Astrocyte (in vitro differentiated cells and primary cell): ENCODE results near the gene PRKG2. TPM values are rescaled to one million over a fixed set of nuclear protein-coding genes. Genes with fewer than 3 reads are reported as not detected.

ENCODE experiments used
- DNase-seq: peaks from one replicate; pipeline ENCODE4 v3.0.0-alpha.2; 2010; ENCODE audit warnings: low read depth
- FAIRE-seq: peaks from 2 replicates; lab custom pipeline; 2011; peaks lifted over from hg19 to GRCh38; lab: Jason Lieb, UNC
- H2AFZ ChIP-seq: 2 replicates; pipeline ENCODE4 v1.6.0; 2012; ENCODE audit warnings: low read depth, low read length, inconsistent platforms
- H3K27ac ChIP-seq: 2 replicates; pipeline ENCODE4 v1.5.1; 2011; ENCODE audit warnings: low read depth, low read length, inconsistent platforms
- H3K27me3 ChIP-seq: 2 replicates; pipeline ENCODE4 v1.6.0; 2011; ENCODE audit warnings: low read length, inconsistent platforms; ENCODE audit not compliant: insufficient read depth
- H3K36me3 ChIP-seq: 2 replicates; pipeline ENCODE4 v1.5.1; 2011; ENCODE audit warnings: low read length, inconsistent platforms; ENCODE audit not compliant: insufficient read depth
- H3K4me1 ChIP-seq: 2 replicates; pipeline ENCODE4 v1.5.1; 2011; ENCODE audit warnings: low read length, inconsistent platforms; ENCODE audit not compliant: insufficient read depth
- H3K4me2 ChIP-seq: 2 replicates; pipeline ENCODE4 v1.6.0; 2012; ENCODE audit warnings: low read length, inconsistent platforms
- H3K4me3 ChIP-seq: 2 replicates; pipeline ENCODE4 v1.5.1; 2011; ENCODE audit warnings: low read depth, mild to moderate bottlenecking, low read length, inconsistent platforms; ENCODE audit not compliant: insufficient read depth
- H3K79me2 ChIP-seq: 2 replicates; pipeline ENCODE4 v1.6.0; 2012; ENCODE audit warnings: mild to moderate bottlenecking, low read length, inconsistent platforms; ENCODE audit not compliant: insufficient read depth
- H3K9ac ChIP-seq: 2 replicates; pipeline ENCODE4 v1.6.0; 2012; ENCODE audit warnings: mild to moderate bottlenecking, low read length, inconsistent platforms
- H3K9me3 ChIP-seq: 2 replicates; pipeline ENCODE4 v1.5.1; 2012; ENCODE audit warnings: low read depth, mild to moderate bottlenecking, low read length, inconsistent platforms; ENCODE audit not compliant: insufficient read depth
- H4K20me1 ChIP-seq: 2 replicates; pipeline ENCODE4 v1.6.0; 2012; ENCODE audit warnings: low read length, inconsistent platforms; ENCODE audit not compliant: insufficient read depth
- H3K27ac Mint-ChIP-seq: one replicate; pipeline ENCODE4 v1.8.0; 2021; ENCODE audit warnings: mild to moderate bottlenecking, mixed read lengths; ENCODE audit not compliant: unreplicated experiment
- H3K27me3 Mint-ChIP-seq: one replicate; pipeline ENCODE4 v1.8.0; 2021; ENCODE audit warnings: low read depth, mixed read lengths; ENCODE audit not compliant: unreplicated experiment
- H3K36me3 Mint-ChIP-seq: one replicate; pipeline ENCODE4 v1.8.0; 2021; ENCODE audit warnings: low read depth, mixed read lengths; ENCODE audit not compliant: unreplicated experiment
- H3K4me1 Mint-ChIP-seq: one replicate; pipeline ENCODE4 v1.8.0; 2021; ENCODE audit warnings: low read depth, mixed read lengths; ENCODE audit not compliant: unreplicated experiment
- H3K4me3 Mint-ChIP-seq: one replicate; pipeline ENCODE4 v1.8.0; 2021; ENCODE audit warnings: mild to moderate bottlenecking, moderate library complexity, mixed read lengths; ENCODE audit not compliant: unreplicated experiment
- H3K9me3 Mint-ChIP-seq: one replicate; pipeline ENCODE4 v1.8.0; 2021; ENCODE audit warnings: mild to moderate bottlenecking, mixed read lengths; ENCODE audit not compliant: unreplicated experiment
- EZH2 ChIP-seq: IDR thresholded peaks from 2 replicates; pipeline ENCODE4 v1.6.1; 2012; ENCODE audit warnings: mild to moderate bottlenecking, low read length, inconsistent platforms; ENCODE audit not compliant: insufficient read depth
- total RNA-seq: library from RNA; stranded (reverse); gene quantifications from 2 replicates; pipeline ENCODE4 v1.2.1, GENCODE V29; 2021
- TF ChIP-seq, protein P1 (sequence below): IDR thresholded peaks from 2 replicates; pipeline ENCODE4 v1.5.1; 2011; ENCODE audit warnings: low read depth, mild to moderate bottlenecking, inconsistent platforms, low read length, moderate library complexity; ENCODE audit not compliant: insufficient read depth

Gene PRKG2
- total RNA-seq, 1 donor from 2014 or later = 0.23 TPM

- H3K4me1 ChIP-seq = no peaks in the 10 kb centered on the region
- H4K20me1 ChIP-seq = no peaks in the 10 kb centered on the region
- H3K79me2 ChIP-seq = no peaks in the 10 kb centered on the region
- no peak overlapping the region for H3K4me3 ChIP-seq
- no peaks in the 10 kb centered on the region for H3K36me3 ChIP-seq
- TF ChIP-seq EZH2 = no peak
- TF ChIP-seq, protein P1, sequence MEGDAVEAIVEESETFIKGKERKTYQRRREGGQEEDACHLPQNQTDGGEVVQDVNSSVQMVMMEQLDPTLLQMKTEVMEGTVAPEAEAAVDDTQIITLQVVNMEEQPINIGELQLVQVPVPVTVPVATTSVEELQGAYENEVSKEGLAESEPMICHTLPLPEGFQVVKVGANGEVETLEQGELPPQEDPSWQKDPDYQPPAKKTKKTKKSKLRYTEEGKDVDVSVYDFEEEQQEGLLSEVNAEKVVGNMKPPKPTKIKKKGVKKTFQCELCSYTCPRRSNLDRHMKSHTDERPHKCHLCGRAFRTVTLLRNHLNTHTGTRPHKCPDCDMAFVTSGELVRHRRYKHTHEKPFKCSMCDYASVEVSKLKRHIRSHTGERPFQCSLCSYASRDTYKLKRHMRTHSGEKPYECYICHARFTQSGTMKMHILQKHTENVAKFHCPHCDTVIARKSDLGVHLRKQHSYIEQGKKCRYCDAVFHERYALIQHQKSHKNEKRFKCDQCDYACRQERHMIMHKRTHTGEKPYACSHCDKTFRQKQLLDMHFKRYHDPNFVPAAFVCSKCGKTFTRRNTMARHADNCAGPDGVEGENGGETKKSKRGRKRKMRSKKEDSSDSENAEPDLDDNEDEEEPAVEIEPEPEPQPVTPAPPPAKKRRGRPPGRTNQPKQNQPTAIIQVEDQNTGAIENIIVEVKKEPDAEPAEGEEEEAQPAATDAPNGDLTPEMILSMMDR = no peak
- no peaks in the 10 kb centered on the region for H3K27me3 ChIP-seq
- H3K27me3 Mint-ChIP-seq = no peaks in the 10 kb centered on the region
- H3K9me3 Mint-ChIP-seq = no peaks in the 10 kb centered on the region
- no peak overlapping the region for H3K27ac Mint-ChIP-seq
- no peak overlapping the region for H3K27ac ChIP-seq
- no peaks in the 10 kb centered on the region for H3K9me3 ChIP-seq
- no peak overlapping the region for H3K9ac ChIP-seq
- H3K4me3 Mint-ChIP-seq = no peak overlapping the region
- FAIRE-seq (no peak), DNase-seq (no peak)
- no peak overlapping the region for H2AFZ ChIP-seq
- no peak overlapping the region for H3K4me2 ChIP-seq
- no peaks in the 10 kb centered on the region for H3K4me1 Mint-ChIP-seq
- no peaks in the 10 kb centered on the region for H3K36me3 Mint-ChIP-seq
Measured at GRCh38 chr4:81058621-81059020, 156.4 kb downstream of the PRKG2 start.

DNA sequence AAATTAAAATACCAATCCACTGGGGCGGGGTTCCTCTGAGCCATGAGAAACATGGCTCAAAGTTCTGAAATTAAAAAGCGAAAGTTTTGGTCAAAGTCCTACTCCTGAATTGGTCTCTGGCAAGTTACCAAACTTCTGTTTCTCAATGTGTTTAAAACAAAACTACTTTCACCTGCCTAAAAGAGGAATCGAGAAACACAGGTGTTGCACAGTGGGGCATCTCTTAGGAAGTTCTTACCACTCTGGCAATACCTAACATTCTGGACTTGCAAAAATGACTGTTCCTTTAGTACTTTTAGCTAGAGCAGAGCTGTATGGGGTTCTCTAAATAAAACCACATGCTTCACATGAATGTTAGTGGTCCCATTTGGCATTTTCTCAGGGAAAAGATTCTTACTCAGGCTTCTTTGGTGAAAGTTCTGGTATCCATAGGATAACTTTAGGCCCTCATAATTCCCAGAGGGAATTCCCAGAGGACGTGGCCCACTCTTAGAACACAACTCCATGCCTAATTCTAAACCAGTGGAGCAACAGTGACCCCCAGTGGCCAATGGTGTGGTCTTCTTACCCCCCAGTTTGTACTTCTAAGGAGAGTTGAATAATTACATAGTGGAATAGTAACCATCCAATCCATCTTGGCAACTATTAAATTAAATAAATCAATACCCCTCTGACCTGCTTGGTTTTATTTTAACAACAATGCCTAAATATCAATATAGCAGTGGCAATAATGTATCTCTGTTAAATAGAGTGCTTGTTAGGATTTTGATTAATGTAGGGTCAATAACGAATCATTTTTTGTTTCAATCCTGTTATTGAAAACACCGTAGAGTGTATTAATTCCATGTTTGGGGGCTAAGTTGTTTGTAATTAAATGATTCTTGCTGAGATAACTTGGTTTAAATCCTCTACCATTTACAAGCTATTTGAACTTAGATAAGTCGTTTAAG is 162.6 kb downstream of the PRKG2 start:
- no peak overlapping the region for H3K4me3 ChIP-seq
- no peaks in the 10 kb centered on the region for H3K79me2 ChIP-seq
- no peak overlapping the region for H3K27ac ChIP-seq
- Mint-ChIP-seq H3K4me1 (no peaks in the 10 kb centered on the region), H3K4me3 (no peak overlapping the region), H3K27ac (no peak overlapping the region), H3K36me3 (no peaks in the 10 kb centered on the region), H3K9me3 (no peaks in the 10 kb centered on the region), H3K27me3 (peaks cover 2% of the 10 kb centered on the region)
- no peaks in the 10 kb centered on the region for H3K9me3 ChIP-seq
- H2AFZ ChIP-seq = no peak overlapping the region
- H3K4me2 ChIP-seq = no peak overlapping the region
- FAIRE-seq (no peak), DNase-seq (peak; percentile 19)
- TF ChIP-seq, protein P1 = peak; percentile 81
- TF ChIP-seq EZH2 = no peak
- no peaks in the 10 kb centered on the region for H3K36me3 ChIP-seq
- H3K9ac ChIP-seq = no peak overlapping the region
- no peaks in the 10 kb centered on the region for H3K27me3 ChIP-seq
- no peaks in the 10 kb centered on the region for H4K20me1 ChIP-seq
- H3K4me1 ChIP-seq = no peaks in the 10 kb centered on the region

- FAIRE-seq = no peak
- H3K4me1 Mint-ChIP-seq = no peaks in the 10 kb centered on the region
- no peak overlapping the region for H2AFZ ChIP-seq
Measured at GRCh38 chr4:81049907-81050306, 165.1 kb downstream of the PRKG2 start.

More at GRCh38 chr4:81049907-81050306, 165.1 kb downstream of the PRKG2 start:
- Mint-ChIP-seq H3K4me3 (no peak overlapping the region), H3K9me3 (no peaks in the 10 kb centered on the region), H3K27ac (no peak overlapping the region), H3K27me3 (peaks cover 7% of the 10 kb centered on the region), H3K36me3 (no peaks in the 10 kb centered on the region)
- TF ChIP-seq EZH2 = no peak
- TF ChIP-seq, protein P1 = no peak
- no peak overlapping the region for H3K4me2 ChIP-seq
- no peaks in the 10 kb centered on the region for H3K36me3 ChIP-seq
- H3K27ac ChIP-seq = no peak overlapping the region
- no peaks in the 10 kb centered on the region for H3K4me1 ChIP-seq
- H4K20me1 ChIP-seq = no peaks in the 10 kb centered on the region
- no peak overlapping the region for H3K9ac ChIP-seq
- DNase-seq = no peak
- no peak overlapping the region for H3K4me3 ChIP-seq
- no peaks in the 10 kb centered on the region for H3K9me3 ChIP-seq
- H3K79me2 ChIP-seq = no peaks in the 10 kb centered on the region
- peaks cover 2% of the 10 kb centered on the region for H3K27me3 ChIP-seq
